Measurements from ENCODE around the gene FDPS.
"Not testable (repeated sequence)": the region's sequence is repeated elsewhere in the genome, so short reads cannot be mapped to it uniquely, and the experiment has no call there.

Gene FDPS

DNA sequence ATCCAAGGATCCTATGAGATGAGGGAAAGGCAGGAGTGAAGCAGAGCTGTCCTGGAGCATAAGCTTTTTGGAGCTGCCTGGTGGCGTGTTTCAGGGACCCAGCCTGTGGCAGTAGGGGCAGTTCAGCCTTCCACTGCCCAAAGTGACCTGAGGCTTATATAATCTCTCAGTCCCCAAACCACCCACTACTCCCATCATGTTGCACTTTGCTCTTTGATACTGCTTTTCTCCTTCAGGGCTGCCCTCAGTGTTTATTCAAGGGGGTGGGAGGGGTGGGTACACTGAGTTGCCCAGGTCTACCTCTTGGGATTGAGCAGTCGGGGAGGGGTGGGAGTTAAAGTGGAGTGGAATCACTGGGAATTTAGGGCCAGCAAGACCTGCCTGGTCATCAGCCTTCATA is 22.1 kb upstream of the FDPS start:
- FAIRE-seq = no peak

DNA sequence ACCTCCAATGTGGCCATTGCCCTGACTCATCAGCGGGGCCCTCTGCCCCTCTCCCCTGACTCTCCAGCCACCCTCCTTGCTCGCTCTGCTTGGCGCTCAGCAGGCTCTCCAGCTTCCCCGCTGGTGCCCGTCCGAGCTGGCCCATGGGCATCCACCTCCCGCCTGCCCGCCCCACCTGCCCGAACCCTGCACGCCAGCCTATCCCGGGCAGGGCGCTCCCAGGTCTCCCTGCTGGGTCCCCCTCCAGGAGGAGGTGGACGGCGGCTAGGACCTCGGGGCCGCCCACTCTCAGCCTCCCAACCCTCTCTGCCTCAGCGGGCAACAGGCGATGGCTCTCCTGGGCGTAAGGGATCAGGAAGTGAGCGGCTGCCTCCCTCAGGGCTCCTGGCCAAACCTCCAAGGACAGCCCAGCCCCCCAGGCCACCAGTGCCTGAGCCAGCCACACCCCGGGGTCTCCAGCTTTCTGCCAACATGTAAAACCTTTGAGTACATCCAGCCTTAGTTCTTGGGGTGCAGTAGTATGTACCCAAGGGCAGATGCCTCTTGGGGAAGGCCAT is 20.6 kb upstream of the FDPS start:
- FAIRE-seq = no peak

DNA sequence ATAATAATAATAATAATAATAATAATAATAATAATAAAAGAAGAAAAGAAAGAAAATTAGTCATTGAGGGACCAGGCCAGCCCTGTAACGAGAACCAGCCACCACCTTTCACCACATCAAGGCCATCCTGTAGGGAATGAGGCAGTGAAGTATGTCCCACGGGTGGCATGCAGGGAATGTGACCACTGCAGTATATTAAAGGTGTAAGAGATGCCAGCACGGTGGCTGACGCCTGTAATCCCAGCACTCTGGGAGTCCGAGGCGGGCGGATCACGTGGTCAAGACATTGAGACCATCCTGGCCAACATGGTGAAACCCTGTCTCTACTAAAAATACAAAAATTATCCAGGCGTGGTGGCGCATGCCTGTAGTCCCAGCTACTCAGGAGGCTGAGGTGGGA is 17.7 kb upstream of the FDPS start:
- not testable (repeated sequence) for FAIRE-seq

DNA sequence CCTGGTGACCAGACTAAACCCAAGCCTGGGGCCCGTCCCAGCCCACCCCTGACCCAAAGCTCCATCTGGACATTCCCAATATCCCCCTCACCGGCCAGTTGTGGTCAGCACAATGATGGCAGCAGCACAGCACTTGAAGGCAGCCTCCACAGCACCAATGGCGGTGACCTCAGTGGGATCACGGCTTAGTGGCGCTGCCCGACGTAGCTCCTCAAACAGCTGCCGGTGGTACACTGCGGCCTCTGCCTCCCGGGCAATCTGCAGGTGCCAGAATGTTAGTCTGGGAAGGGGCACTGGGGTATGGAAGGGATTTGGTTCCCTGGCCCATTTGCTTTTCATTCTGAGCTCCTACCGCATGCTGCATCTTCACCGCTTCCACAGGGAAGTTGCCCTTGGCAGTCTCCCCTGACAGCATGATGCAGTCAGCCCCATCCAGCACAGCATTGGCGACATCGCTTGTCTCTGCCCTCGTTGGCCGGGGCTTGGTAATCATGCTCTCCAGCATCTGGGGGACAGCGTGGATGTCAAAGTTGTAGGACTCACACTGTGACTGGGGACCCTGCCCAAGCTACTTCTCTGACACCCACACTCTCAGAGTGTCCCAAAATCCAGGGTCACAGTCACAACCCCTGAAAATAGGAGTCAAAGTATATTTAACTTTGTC is 15.4 kb upstream of the FDPS start:
- no peak for FAIRE-seq

DNA sequence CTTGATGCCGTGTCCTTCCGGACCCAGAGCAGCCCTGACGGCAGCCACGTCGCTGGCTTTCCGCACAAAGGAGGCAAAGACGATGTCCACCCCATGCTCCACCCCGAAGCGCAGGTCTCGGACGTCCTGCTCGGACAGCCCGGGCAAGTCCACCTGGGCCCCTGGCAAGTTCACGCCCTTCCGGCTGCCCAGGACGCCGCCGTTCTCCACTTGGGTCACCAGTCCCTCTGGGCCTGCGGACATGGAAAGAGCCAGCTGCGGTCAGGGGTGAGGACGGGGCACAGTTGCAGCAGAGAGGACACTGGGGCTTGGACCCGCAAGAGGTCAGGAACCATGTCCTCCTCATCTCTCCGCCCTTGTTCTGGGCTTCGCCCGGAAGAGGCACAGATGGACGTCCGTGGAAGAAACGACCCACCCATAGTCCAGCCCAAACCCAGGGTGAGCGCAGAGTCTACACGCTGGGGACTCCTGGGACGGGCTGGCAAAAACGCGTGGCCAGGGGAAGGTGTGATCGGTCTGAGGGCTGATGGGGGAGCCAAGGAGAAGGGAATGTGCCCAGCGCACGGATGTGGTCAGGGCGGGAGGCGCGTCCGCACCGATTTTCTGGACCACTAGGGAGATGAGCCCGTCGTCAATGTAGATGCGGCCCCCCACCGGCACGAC is 14.0 kb upstream of the FDPS start:
- no peak for FAIRE-seq

DNA sequence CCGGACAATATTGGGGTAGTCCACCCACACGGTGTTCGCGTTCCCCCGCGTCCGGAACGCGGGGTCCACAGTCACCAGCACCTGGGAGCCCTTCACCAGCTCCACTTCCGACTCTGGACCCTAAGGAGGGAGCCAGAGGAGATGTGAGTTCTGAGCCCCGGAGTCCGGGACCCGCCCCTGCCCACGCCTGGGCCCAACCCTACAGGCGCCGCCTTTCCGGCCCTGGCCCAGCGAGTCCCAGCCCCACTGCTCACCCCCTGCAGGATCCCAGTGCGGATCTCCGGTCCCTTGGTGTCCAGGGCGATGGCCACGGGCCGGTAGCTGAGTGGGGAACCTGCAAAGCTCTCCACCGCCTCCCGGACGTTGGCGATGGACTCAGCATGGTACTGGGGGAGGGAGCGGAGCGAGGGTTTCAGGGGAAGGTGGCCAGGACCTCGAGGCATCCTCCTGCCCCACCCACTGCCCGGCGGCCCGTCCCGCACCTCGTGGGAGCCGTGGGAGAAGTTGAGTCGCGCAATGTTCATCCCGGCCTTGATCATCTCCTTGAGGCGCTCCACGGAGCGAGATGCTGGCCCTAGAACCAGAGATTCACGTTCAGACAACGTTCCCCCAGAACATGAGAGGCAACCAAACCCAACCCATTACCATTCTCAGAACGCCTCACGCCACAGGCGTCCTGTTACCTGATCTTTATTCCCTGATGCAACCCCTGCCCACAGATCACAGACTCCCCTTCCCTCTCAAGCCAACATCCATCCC is 13.3 kb upstream of the FDPS start:
- no peak for FAIRE-seq

DNA sequence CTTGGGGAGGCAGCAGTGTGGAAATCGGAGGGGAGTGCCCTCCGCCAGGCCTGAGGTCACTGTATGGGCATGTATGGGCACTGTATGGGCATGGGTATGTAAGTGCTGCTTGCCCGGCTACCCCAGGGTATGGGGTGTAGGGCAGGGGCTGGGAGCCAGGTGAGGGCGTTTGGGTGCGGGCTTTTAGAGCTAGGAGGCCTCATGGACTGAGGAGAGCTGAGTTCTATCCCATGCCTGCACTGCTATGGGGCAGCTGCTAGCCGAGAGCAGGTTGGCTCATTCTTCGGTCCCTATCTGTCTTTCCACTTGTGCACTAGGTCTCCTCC is 12.8 kb upstream of the FDPS start:
- FAIRE-seq = no peak

DNA sequence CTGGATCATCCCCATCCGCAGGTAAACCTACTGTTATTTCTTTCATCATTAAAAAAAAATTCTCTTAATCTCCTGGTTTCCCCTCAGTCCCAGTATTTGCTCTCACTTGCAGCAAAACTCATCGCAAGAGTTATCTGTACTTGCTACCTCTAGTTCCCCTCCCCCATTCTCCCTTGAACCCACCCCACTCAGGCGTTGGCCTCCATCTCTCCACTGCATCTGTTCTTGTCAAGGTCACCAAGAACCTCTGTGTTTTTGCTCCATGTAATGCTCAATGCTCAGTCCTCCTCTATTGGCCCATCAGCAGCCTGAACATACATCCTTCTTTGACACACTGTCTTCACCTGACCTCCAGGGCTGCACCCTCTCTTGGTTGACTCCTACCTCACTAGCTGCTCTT is 12.0 kb upstream of the FDPS start:
- FAIRE-seq = no peak

DNA sequence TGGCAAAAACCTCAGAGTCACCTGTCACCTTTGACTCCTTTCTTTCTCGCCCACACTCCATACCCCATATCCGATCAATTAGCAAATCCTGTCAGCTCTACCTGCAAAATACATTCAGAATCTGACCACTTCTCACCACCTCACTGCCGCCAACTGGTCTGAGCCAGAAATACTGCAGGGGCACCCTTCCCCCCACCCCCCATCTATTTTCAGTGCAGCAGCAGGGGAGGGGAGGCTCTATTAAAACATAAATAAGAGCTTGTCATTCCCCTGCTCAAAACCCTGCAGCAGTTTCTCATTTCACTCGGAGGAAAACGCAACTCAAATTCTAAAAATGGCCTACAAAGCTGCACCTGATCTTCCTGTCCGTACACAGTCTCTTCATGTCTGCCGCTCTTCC is 11.3 kb upstream of the FDPS start:
- no peak for FAIRE-seq

DNA sequence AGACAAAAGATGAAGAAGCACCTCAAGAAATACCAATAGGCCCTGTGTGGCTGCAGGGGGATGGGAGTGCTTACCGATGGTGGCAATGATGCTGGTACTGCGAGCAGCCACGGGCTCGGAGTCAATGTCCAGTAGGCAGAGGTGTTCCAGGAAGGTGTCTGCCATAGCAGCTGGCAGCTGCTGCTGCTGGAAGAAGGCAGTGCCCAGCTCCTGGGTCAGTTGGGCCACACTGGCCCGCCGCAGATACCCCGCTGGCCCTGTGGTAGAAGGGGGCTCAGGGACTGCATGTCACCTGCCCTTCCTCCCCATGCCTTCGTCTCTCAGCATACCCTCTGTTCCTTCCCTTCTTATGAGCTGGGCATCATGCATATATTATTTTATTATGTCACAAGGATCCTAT is 8.6 kb upstream of the FDPS start:
- FAIRE-seq = no peak

DNA sequence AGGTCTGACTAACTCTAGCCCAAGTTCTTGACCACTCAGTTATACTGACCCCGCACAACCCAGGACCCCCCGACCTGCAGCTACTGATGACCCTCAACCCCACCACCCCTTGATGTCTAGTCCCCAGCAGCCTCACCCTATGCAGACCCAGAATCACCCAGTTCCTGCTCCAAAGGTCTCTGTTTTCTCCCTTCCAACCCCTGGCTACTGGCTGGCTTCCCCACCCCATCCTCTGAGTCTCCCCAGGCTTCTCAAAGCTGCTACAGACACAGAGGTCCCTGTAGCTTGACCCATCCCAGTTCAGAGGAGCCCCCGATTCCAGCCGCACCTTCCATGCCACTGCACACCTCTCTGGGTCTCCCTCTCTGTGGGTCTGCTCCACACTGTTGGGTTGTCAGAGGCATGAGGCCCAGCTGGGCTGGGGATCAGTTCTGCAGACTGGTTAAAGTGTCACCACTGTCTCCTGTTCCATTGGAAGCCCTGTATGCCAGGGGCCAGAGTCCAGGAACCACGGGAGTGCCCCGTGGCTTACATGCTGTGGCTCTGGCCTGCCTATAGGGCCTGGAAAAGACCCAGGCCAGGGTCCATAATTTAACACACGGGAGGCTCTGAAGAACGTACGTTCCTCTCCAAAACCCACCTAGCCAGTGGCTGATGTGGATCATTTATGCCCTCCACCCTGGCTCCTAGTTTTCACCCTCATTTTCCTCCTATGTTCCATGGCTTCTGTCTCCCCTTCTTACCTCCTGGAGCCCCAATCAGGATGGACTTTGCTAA is 7.9 kb upstream of the FDPS start:
- FAIRE-seq = no peak

DNA sequence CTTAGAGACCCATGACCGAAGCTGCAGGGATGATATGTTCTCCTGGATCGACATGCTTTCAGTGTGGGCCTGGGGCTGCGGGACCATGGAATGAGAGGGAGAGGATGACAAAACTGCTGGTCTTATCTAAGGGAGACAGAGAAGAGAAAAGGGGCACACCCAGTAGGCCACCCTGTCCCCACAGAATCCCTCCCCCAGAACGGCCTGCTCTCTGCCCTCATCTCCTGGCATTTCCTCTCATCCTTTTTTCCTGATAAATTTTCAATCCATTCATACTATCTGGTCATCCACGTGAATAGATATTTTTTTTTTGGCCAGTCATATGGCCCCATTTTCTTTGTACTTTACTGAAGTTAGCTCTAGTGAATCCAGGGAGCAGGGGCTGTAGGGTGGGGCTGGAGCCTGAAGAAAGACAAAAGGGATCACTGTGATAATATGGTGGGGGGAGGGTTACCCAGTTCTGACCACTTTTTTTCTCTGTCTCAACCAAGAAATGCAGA is 7.3 kb upstream of the FDPS start, which contains the start of gene PKLR:
PKLR (minus strand) TSS at position 97 of the 500 bp plus-strand sequence; CDS start at position 54, 43 bp downstream.
- no peak for FAIRE-seq

DNA sequence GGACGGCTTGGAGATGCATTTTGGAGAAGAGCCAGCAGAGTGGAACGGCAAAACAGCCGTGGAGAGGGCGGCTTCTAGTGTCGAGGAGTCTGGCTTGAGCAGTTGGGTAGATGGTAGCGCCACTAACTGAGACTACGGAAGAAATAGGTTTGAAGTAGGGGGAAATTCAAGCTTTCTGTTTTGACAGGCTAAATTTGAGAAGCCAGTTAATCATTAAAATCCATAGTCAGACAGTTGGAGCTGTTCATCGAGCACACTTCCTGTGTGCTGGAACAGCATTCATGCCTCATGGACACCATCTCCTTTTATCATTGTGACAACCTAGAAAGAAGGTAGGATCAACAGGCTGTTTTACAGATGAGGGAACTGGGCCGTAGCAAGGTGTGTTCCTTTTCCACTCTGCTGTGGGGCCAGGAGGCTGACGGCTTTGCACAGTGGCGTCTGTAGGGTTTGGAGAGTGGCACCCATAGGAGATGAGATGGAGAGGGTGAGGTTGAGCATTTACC is 4.1 kb upstream of the FDPS start:
- FAIRE-seq = no peak

DNA sequence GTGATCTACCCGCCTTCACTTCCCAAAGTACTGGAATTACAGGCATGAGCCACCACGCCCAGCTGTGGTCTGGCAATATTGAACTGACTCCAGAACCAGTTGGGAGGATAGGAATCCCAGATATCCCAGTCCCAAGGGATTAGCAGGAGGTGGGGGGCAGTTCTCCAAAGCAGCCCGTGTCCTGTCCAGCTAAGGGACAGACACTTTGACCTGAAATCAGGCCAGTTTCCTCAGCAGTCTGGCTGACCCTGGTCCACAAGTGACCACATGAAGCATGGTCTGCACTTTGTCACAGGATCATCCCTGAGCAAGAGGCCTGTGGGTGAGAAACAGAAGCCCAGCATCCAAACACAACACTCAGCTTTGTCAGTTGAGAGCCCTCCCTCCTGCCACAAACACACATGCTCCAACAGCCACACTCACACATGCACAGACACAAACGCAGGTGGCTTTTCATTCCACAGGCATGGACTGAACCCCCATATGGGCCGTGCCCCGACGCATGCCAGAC is 2.7 kb upstream of the FDPS start:
- FAIRE-seq = no peak

DNA sequence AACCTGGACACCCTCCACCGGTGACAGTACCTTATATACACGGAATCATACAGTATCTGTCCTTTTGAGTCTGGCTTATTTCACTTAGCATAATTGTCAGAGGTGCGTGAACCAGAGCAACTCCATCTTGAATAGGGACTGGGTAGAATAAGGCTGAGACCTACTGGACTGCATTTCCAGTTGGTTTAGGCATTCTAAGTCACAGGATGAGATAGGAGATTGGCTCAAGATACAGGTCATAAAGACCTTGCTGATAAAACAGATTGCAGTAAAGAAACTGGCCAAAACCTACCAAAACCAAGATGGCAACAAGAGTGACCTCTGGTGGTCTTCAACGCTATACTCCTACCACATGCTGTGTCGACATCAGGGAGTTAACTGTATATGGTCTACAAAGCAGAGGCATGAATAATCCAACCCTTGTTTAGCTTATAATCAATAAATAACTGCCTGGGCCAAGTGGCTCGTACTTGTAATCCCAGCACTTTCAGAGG is 1.4 kb upstream of the FDPS start:
- FAIRE-seq = no peak

DNA sequence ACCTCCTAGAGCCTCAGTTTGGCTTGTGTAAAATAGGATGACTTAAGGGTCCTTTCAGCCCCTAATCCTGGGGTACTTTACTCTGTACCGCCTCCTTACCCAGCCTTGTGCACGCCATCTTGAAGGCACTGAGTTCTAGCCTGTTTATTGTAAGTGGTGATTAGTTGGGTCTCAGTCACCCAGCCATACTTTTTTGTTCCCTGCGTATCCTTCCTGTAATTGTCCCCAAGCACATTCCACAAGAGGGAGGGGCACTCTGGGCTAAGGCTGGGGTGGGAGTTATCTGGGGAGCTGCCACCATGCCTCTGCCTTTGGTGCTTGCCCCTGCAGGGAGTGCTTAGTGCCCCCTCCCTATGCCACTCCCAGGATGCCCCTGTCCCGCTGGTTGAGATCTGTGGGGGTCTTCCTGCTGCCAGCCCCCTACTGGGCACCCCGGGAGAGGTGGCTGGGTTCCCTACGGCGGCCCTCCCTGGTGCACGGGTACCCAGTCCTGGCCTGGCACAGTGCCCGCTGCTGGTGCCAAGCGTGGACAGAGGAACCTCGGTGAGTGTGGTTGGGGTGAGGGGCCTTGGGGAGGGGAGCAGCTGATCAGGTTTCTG is 856 bp downstream of the FDPS start:
- FAIRE-seq = no peak

DNA sequence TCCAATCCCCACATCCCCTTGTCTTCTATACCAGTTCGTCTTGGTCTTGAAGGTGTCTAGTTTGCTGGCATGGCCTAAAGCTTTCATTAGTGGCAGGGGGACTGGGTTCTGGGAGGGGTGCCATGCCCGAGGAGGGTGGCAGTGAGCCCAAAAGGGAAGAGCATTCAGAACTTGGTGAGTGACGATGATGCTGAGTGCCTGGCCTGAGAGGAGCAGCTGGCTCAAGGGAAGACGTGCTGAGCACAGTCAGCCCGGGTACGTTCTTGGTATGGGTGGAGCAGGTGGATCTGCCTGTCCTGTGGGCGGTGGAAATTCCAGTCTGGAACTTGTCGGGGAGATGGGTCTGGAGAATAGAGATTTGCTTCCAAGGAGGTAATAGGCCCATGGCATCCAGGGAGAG is 4.6 kb downstream of the FDPS start:
- FAIRE-seq = no peak

DNA sequence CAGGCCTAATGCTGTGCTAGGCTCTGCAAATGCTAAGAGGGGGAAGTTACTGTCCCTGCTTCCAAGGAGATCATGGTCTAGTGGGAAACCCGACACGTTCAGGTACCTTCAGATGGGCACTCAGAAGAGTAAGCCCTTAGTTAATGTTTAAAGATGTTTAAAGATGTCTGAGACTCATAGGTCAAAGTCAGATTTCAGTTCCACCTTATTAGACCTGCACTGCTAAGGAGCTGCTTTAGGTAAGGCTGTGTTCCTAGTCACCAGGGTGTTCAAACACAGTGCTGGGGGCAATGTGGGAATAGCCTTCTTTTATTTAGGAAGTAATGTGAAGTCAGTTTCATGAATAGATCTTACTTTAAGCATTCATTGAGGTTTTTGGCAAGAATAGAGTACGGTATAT is 8.3 kb downstream of the FDPS start:
- no peak for FAIRE-seq

DNA sequence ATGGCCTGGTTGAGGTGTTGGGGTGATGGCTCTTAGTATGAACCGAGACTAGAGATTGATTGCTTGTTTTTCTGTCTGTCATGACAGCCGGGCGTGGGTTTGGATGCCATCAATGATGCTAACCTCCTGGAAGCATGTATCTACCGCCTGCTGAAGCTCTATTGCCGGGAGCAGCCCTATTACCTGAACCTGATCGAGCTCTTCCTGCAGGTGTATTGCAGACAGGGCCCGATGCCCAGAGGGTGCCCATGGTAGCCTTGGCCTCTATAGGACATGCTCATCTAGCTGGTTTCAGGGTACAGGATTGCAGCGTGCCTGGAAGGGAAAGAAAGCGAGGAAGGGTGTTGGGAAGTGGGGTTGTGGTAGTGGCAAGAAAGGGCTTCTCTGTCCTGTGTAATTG is 9.4 kb downstream of the FDPS start:
- FAIRE-seq = no peak

DNA sequence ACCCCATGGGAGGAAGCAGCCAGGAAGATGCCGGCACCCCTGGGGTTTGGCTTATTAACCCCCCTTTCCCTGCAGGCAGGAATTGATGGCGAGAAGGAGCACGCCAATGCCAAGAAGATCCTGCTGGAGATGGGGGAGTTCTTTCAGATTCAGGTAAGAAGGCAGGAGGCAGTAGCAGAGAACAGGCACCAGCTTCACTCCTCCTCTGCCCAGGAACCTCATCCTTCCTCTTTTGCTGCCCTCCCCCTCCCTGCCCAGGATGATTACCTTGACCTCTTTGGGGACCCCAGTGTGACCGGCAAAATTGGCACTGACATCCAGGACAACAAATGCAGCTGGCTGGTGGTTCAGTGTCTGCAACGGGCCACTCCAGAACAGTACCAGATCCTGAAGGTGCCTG is 10.9 kb downstream of the FDPS start:
- FAIRE-seq = no peak

DNA sequence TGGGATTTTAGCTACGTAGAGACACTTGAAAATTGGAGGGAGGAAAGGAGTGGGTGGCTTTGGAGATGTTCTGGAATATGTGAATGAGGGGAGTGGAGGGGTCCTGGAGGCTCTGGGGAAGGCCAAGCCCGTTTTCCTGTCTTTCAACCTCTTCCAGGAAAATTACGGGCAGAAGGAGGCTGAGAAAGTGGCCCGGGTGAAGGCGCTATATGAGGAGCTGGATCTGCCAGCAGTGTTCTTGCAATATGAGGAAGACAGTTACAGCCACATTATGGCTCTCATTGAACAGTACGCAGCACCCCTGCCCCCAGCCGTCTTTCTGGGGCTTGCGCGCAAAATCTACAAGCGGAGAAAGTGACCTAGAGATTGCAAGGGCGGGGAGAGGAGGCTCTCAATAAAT is 11.6 kb downstream of the FDPS start:
- FAIRE-seq = no peak
